Upper lobe of left lung (tissue), 6 donors: Measurements from ENCODE around the gene ETNK1. TPM values are rescaled to one million over a fixed set of nuclear protein-coding genes. Genes with fewer than 3 reads are reported as not detected.
"Not testable (repeated sequence)": the region's sequence is repeated elsewhere in the genome, so short reads cannot be mapped to it uniquely, and the experiment has no call there.

ENCODE experiments used
- ATAC-seq, 2 donors: fragments of 200-7000 bp; cut with Tn5 transposase; one replicate each; pipeline ENCODE4 v1.9.1; 2022; ENCODE audit warnings: mild to moderate bottlenecking in 2 of 2, moderate library complexity in 2 of 2; ENCODE audit not compliant: low FRiP score in 2 of 2
- DNase-seq, 2 donors: peaks; one replicate each; pipeline ENCODE4 v3.0.0-alpha.2; 2019 to 2020
- H3K27ac ChIP-seq, 4 donors: fragments of 200-600 bp; sonication (generic); one replicate each; pipeline ENCODE4 v1.5.1; 2016 to 2019
- H3K27me3 ChIP-seq, 4 donors: fragments of 200-600 bp; sonication (generic); one replicate each; pipeline ENCODE4 v1.5.1; 2017 to 2019
- H3K36me3 ChIP-seq, 4 donors: fragments of 200-600 bp; sonication (generic); one replicate each; pipeline ENCODE4 v1.5.1; 2016 to 2019
- H3K4me1 ChIP-seq, 4 donors: fragments of 200-600 bp; sonication (generic); one replicate each; pipeline ENCODE4 v1.5.1; 2018 to 2019
- H3K4me3 ChIP-seq, 4 donors: fragments of 200-600 bp; sonication (generic); one replicate each; pipeline ENCODE4 v1.5.1; 2017 to 2019; ENCODE audit warnings: mild to moderate bottlenecking in 2 of 4, moderate library complexity in 1 of 4
- H3K9me3 ChIP-seq, 4 donors: fragments of 200-600 bp; sonication (generic); one replicate each; pipeline ENCODE4 v1.5.1; 2018 to 2019
- CTCF ChIP-seq, 6 experiments: fragments of 450-650 bp in 4 of 6; fragments of 200-600 bp in 2 of 6; sonication (generic) in 2 of 6; IDR thresholded peaks; one replicate each; pipeline ENCODE4 v1.5.1; 2016 to 2019; ENCODE audit warnings: antibody characterized with exemption in 6 of 6
- EP300 ChIP-seq, 4 donors: sonication (generic); formaldehyde crosslinking; IDR thresholded peaks; one replicate each; pipeline ENCODE4 v1.5.1; 2017; ENCODE audit warnings: antibody characterized with exemption in 4 of 4, control low read depth in 2 of 4
- POLR2A ChIP-seq, 4 donors: fragments of 450-650 bp; IDR thresholded peaks; one replicate each; pipeline ENCODE4 v1.5.1; 2016 to 2017; ENCODE audit warnings: antibody characterized with exemption in 4 of 4, mild to moderate bottlenecking in 2 of 4
- POLR2AphosphoS5 ChIP-seq, 2 donors: sonication (generic); formaldehyde crosslinking; IDR thresholded peaks; one replicate each; pipeline ENCODE4 v1.5.1; 2017; ENCODE audit warnings: antibody characterized with exemption in 2 of 2
- WGBS, 2 donors: methylation state at CpG; one replicate each; pipeline ENCODE4 v1.1.5; 2017 to 2018; 5-methylcytosine and 5-hydroxymethylcytosine counted together
- total RNA-seq, 6 donors: library from RNA; depleted of rRNA in 4 of 6; stranded (reverse); fragments of >200 nt in 4 of 6; gene quantifications; one replicate each; pipeline versions ENCODE4 v1.1.0 to v1.2.1, GENCODE V29; 2016 to 2021
- donor health status: DM: no; HTN: no; CAD: no; lungs with moderate emphysema.
- donor health status: DM: no; HTN: yes; CAD: no; lungs with severe emphysema.

The ETNK1 gene
- total RNA-seq, 6 donors from 2014 or later, result 17.2 to 69.7 (median 47.5) TPM

- Histone ChIP-seq H3K4me1 (no peaks in the 10 kb centered on the region), H3K36me3 (no peaks in the 10 kb centered on the region), H3K4me3 (no peak overlapping the region), H3K27me3 (no peaks in the 10 kb centered on the region), H3K27ac (no peak overlapping the region), H3K9me3 (no peaks in the 10 kb centered on the region)
- TF ChIP-seq POLR2A (IDR thresholded peaks at IDR 0.05) (no peak), EP300 (IDR thresholded peaks at IDR 0.05) (no peak), CTCF (IDR thresholded peaks at IDR 0.05) (no peak), POLR2AphosphoS5 (IDR thresholded peaks at IDR 0.05) (no peak)
- no peak for ATAC-seq
- 95 to 96% methylated on average over 4 of the region's 4 CpGs for WGBS, 2 donors
- DNase-seq, result no peak
Measured at GRCh38 chr12:22600181-22600580, 24.8 kb upstream of the ETNK1 start.

- 41 to 72% methylated on average over 4 of the region's 4 CpGs for WGBS, 2 donors
- ATAC-seq (no peak), DNase-seq (no peak)
- Histone ChIP-seq H3K27me3 (no peaks in the 10 kb centered on the region), H3K4me1 (no peaks in the 10 kb centered on the region), H3K9me3 (peaks cover 0 to 17% (median 13%) of the 10 kb centered on the region in 4 donors), H3K27ac (no peak overlapping the region), H3K4me3 (no peak overlapping the region), H3K36me3 (no peaks in the 10 kb centered on the region)
- no peak for TF ChIP-seq CTCF (IDR thresholded peaks at IDR 0.05)
- no peak for TF ChIP-seq POLR2A (IDR thresholded peaks at IDR 0.05)
- no peak for TF ChIP-seq EP300 (IDR thresholded peaks at IDR 0.05)
- no peak for TF ChIP-seq POLR2AphosphoS5 (IDR thresholded peaks at IDR 0.05)
Measured at GRCh38 chr12:22609501-22609900, 15.5 kb upstream of the ETNK1 start.

GRCh38 chr12:22610131-22610530, 14.8 kb upstream of the ETNK1 start:
- 25 to 50% methylated on average over 3 of the region's 3 CpGs for WGBS, 2 donors
- H3K27ac ChIP-seq, result no peak overlapping the region
- ATAC-seq (no peak), DNase-seq (no peak)
- H3K36me3 ChIP-seq, result no peaks in the 10 kb centered on the region
- no peak overlapping the region for H3K4me3 ChIP-seq
- no peaks in the 10 kb centered on the region for H3K4me1 ChIP-seq
- no peaks in the 10 kb centered on the region for H3K27me3 ChIP-seq
- TF ChIP-seq POLR2A (IDR thresholded peaks at IDR 0.05) (no peak), CTCF (IDR thresholded peaks at IDR 0.05) (no peak), EP300 (IDR thresholded peaks at IDR 0.05) (no peak), POLR2AphosphoS5 (IDR thresholded peaks at IDR 0.05) (no peak)
- peaks cover 0 to 17% (median 13%) of the 10 kb centered on the region in 4 donors for H3K9me3 ChIP-seq

GRCh38 chr12:22612822-22613221, 12.1 kb upstream of the ETNK1 start:
- ATAC-seq, result not testable (repeated sequence)
- WGBS, 2 donors, result 78 to 86% methylated on average over 6 of the region's 6 CpGs

GRCh38 chr12:22615963-22616501, 8.9 kb upstream of the ETNK1 start:
- ATAC-seq, result no peak

More at GRCh38 chr12:22612822-22613221, 12.1 kb upstream of the ETNK1 start:
- not testable (repeated sequence) for H3K36me3 ChIP-seq, H3K4me1 ChIP-seq, H3K27me3 ChIP-seq, H3K27ac ChIP-seq, H3K4me3 ChIP-seq, DNase-seq
- H3K9me3 ChIP-seq, result peaks cover 0 to 19% (median 13%) of the 10 kb centered on the region in 4 donors

More at GRCh38 chr12:22615963-22616501, 8.9 kb upstream of the ETNK1 start:
- no peaks in the 10 kb centered on the region for H3K27me3 ChIP-seq
- no peaks in the 10 kb centered on the region for H3K36me3 ChIP-seq
- no peak overlapping the region for H3K27ac ChIP-seq
- H3K4me1 ChIP-seq, result no peaks in the 10 kb centered on the region
- 85% methylated on average over 2 of the region's 2 CpGs for WGBS, 2 donors
- TF ChIP-seq EP300 (IDR thresholded peaks at IDR 0.05), result no peak
- TF ChIP-seq CTCF (IDR thresholded peaks at IDR 0.05), result no peak
- TF ChIP-seq POLR2AphosphoS5 (IDR thresholded peaks at IDR 0.05), result no peak
- TF ChIP-seq POLR2A (IDR thresholded peaks at IDR 0.05), result no peak
- DNase-seq, result no peak
- no peak overlapping the region for H3K4me3 ChIP-seq
- H3K9me3 ChIP-seq, result peaks cover 0 to 19% (median 13%) of the 10 kb centered on the region in 4 donors
